HepG2 (cell line): ENCODE measurements around the gene MOG. TPM values are rescaled to one million over a fixed set of nuclear protein-coding genes. Genes with fewer than 3 reads are reported as not detected.
A peak's percentile ranks its signal among the peaks of the same experiment; 100 is the strongest.

ENCODE experiments used
- ATF7 ChIP-seq, 2 experiments: fragments of 450-650 bp in 1 of 2; sonication (generic) in 1 of 2; formaldehyde crosslinking in 1 of 2; IDR thresholded peaks; 2 replicates each; pipeline versions ENCODE4 v1.4.0 to v1.6.1; 2016 to 2020; ENCODE audit warnings: antibody characterized with exemption in 1 of 2, mild to moderate bottlenecking in 1 of 2, missing genetic modification reagents in 1 of 2
- CSRNP1 ChIP-seq: sonication (generic); formaldehyde crosslinking; IDR thresholded peaks from 2 replicates; pipeline ENCODE4 v1.8.1; 2023; ENCODE audit warnings: mild to moderate bottlenecking, missing genetic modification reagents
- DNMT3B ChIP-seq: conservative IDR thresholded peaks from 2 replicates; pipeline ENCODE4 v1.6.1; 2016; ENCODE audit warnings: missing biosample characterization, control low read depth
- ETS1 ChIP-seq: sonication (generic); formaldehyde crosslinking; IDR thresholded peaks from 2 replicates; pipeline ENCODE4 v1.4.0; 2020; ENCODE audit warnings: missing genetic modification reagents
- HNRNPLL ChIP-seq: fragments of 200-400 bp; formaldehyde crosslinking; IDR thresholded peaks from 2 replicates; pipeline ENCODE4 v1.6.1; 2017; ENCODE audit warnings: mild to moderate bottlenecking, low read depth, low read length; ENCODE audit not compliant: poor library complexity, severe bottlenecking
- KDM6A ChIP-seq: IDR thresholded peaks from 2 replicates; pipeline ENCODE4 v1.6.1; 2016; ENCODE audit warnings: low read depth
- MIER3 ChIP-seq: IDR thresholded peaks from 2 replicates; pipeline ENCODE4 v1.6.1; 2016; ENCODE audit warnings: missing compliant biosample characterization, borderline replicate concordance
- NFIC ChIP-seq: IDR thresholded peaks from 2 replicates; pipeline ENCODE4 v1.6.1; 2012; ENCODE audit warnings: mild to moderate bottlenecking, low read length, inconsistent platforms
- PITX1 ChIP-seq: sonication (generic); formaldehyde crosslinking; IDR thresholded peaks from 2 replicates; pipeline ENCODE4 v1.5.1; 2020; ENCODE audit warnings: mild to moderate bottlenecking, missing genetic modification reagents
- RBAK ChIP-seq: sonication (generic); formaldehyde crosslinking; IDR thresholded peaks from 2 replicates; pipeline ENCODE4 v1.5.1; 2020; ENCODE audit warnings: mild to moderate bottlenecking, missing genetic modification reagents
- REL ChIP-seq: sonication (generic); formaldehyde crosslinking; conservative IDR thresholded peaks from 2 replicates; pipeline ENCODE4 v1.8.0; 2022; ENCODE audit warnings: mild to moderate bottlenecking, missing genetic modification reagents, moderate library complexity
- TFDP2 ChIP-seq: sonication (generic); formaldehyde crosslinking; IDR thresholded peaks from 2 replicates; pipeline ENCODE4 v1.4.0; 2020; ENCODE audit warnings: missing genetic modification reagents
- XBP1 ChIP-seq: sonication (generic); formaldehyde crosslinking; IDR thresholded peaks from 2 replicates; pipeline ENCODE4 v1.5.0; 2020; ENCODE audit warnings: missing genetic modification reagents
- ZBTB3 ChIP-seq: sonication (generic); formaldehyde crosslinking; IDR thresholded peaks from 2 replicates; pipeline ENCODE4 v1.4.0; 2020; ENCODE audit warnings: low read depth, mild to moderate bottlenecking, moderate library complexity, missing genetic modification reagents, borderline replicate concordance
- ZKSCAN5 ChIP-seq: sonication (generic); formaldehyde crosslinking; IDR thresholded peaks from 2 replicates; pipeline ENCODE4 v1.5.1; 2020; ENCODE audit warnings: mild to moderate bottlenecking, missing genetic modification reagents
- ZNF124 ChIP-seq: sonication (generic); formaldehyde crosslinking; IDR thresholded peaks from 2 replicates; pipeline ENCODE4 v1.4.0; 2020; ENCODE audit warnings: missing genetic modification reagents
- ZNF136 ChIP-seq: sonication (generic); formaldehyde crosslinking; IDR thresholded peaks from 2 replicates; pipeline ENCODE4 v1.8.1; 2022; ENCODE audit warnings: low read depth, mild to moderate bottlenecking, moderate library complexity, missing genetic modification reagents
- ZNF234 ChIP-seq: sonication (generic); formaldehyde crosslinking; conservative IDR thresholded peaks from 2 replicates; pipeline ENCODE4 v1.5.1; 2020; ENCODE audit warnings: mild to moderate bottlenecking, missing genetic modification reagents
- ZNF350 ChIP-seq: sonication (generic); formaldehyde crosslinking; IDR thresholded peaks from 2 replicates; pipeline ENCODE4 v1.4.0; 2020; ENCODE audit warnings: mild to moderate bottlenecking, low read depth, missing genetic modification reagents, borderline replicate concordance
- ZNF432 ChIP-seq: sonication (generic); formaldehyde crosslinking; IDR thresholded peaks from 2 replicates; pipeline ENCODE4 v1.5.0; 2020; ENCODE audit warnings: missing genetic modification reagents, mild to moderate bottlenecking, borderline replicate concordance
- ZNF564 ChIP-seq: sonication (generic); formaldehyde crosslinking; IDR thresholded peaks from 2 replicates; pipeline ENCODE4 v1.8.1; 2023; ENCODE audit warnings: mild to moderate bottlenecking, missing genetic modification reagents
- ZNF710 ChIP-seq: sonication (generic); formaldehyde crosslinking; IDR thresholded peaks from 2 replicates; pipeline ENCODE4 v1.5.0; 2020; ENCODE audit warnings: mild to moderate bottlenecking, missing genetic modification reagents, borderline replicate concordance
- ZNF816 ChIP-seq: sonication (generic); formaldehyde crosslinking; IDR thresholded peaks from 2 replicates; pipeline ENCODE4 v1.8.0; 2022; ENCODE audit warnings: missing genetic modification reagents, mild to moderate bottlenecking, borderline replicate concordance
- ZSCAN12 ChIP-seq: sonication (generic); formaldehyde crosslinking; IDR thresholded peaks from 2 replicates; pipeline ENCODE4 v1.9.0; 2021; ENCODE audit warnings: mild to moderate bottlenecking, missing genetic modification reagents
- ZSCAN21 ChIP-seq: sonication (generic); formaldehyde crosslinking; IDR thresholded peaks from 2 replicates; pipeline ENCODE4 v1.8.0; 2022; ENCODE audit warnings: mild to moderate bottlenecking, missing genetic modification reagents, moderate library complexity, borderline replicate concordance
- polyA plus RNA-seq, 8 experiments: library from polyadenylated mRNA; depleted of rRNA in 3 of 8; stranded (reverse) in 7 of 8; unstranded in 1 of 8; fragments of >200 nt; fragmentation: Illumina TruSeq in 4 of 8; extraction: Trizol in 4 of 8; gene quantifications; 2 replicates each; pipeline versions ENCODE4 v1.2.1 to v1.2.3, GENCODE V29; 2011 to 2016; ENCODE audit warnings: low read depth in 4 of 8, missing spikeins in 1 of 8, mixed read lengths in 1 of 8; ENCODE audit not compliant: insufficient read depth in 1 of 8
- total RNA-seq, 5 experiments: library from RNA; depleted of rRNA; stranded (reverse); fragments of >200 nt; fragmentation: Illumina TruSeq; extraction: Trizol; gene quantifications; 2 replicates each; pipeline ENCODE4 v1.2.3, GENCODE V29; 2016; ENCODE audit warnings: low read depth in 1 of 5

MOG gene
- total and polyA plus RNA-seq, 2 of the 13 experiments (the other 11 are each of a cell fraction or from before 2014, with no cell fraction given): not detected

GRCh38 chr6:29632789-29633533 lies 23.9 kb upstream of the MOG start, which contains the start of gene GABBR1 (continued):
- TF ChIP-seq CSRNP1 (CRISPR knock-in tag) (no peak), REL (CRISPR knock-in tag) (no peak), ZKSCAN5 (CRISPR knock-in tag) (no peak), TFDP2 (CRISPR knock-in tag) (no peak), ZNF136 (CRISPR knock-in tag) (no peak), RBAK (CRISPR knock-in tag) (no peak), ZNF564 (CRISPR knock-in tag) (no peak), XBP1 (no peak), ZSCAN12 (CRISPR knock-in tag) (no peak), MIER3 (no peak), ZSCAN21 (CRISPR knock-in tag) (no peak), HNRNPLL (no peak), ZNF350 (CRISPR knock-in tag) (peak; percentile 33; the same call in 1 of the 2 replicates), ETS1 (CRISPR knock-in tag) (no peak), NFIC (no peak), ZNF432 (CRISPR knock-in tag) (no peak), KDM6A (CRISPR knock-in tag) (no peak), ZNF124 (CRISPR knock-in tag) (no peak), ZNF710 (CRISPR knock-in tag) (0 out of 2 replicates have a peak, but pooled peaks have one; percentile 38), ZNF816 (no peak), ATF7 (IDR thresholded peaks at IDR 0.05) (no peak), ATF7 (CRISPR knock-in tag; IDR thresholded peaks at IDR 0.05) (no peak), ZBTB3 (CRISPR knock-in tag) (no peak), DNMT3B (CRISPR knock-in tag) (no peak), ZNF234 (no peak), PITX1 (CRISPR knock-in tag) (no peak)
